Mucosa of descending colon (tissue), 3 donors: Measurements from ENCODE around the gene DAAM2. TPM values are rescaled to one million over a fixed set of nuclear protein-coding genes. Genes with fewer than 3 reads are reported as not detected.
A peak's percentile ranks its signal among the peaks of the same experiment; 100 is the strongest.

Experiments used
- ATAC-seq: fragments of 200-7000 bp; cut with Tn5 transposase; one replicate; pipeline ENCODE4 v1.9.1; 2020; ENCODE audit warnings: mild to moderate bottlenecking, moderate library complexity
- DNase-seq, 3 donors: peaks; one replicate each; pipeline ENCODE4 v3.0.0-alpha.2; 2020
- H3K36me3 ChIP-seq: fragments of 200-600 bp; one replicate; pipeline ENCODE4 v1.8.0; 2021; ENCODE audit warnings: low read depth, mild to moderate bottlenecking
- H3K4me1 ChIP-seq: fragments of 200-600 bp; one replicate; pipeline ENCODE4 v1.8.0; 2021; ENCODE audit warnings: low read depth, mild to moderate bottlenecking
- H3K4me3 ChIP-seq: fragments of 200-600 bp; one replicate; pipeline ENCODE4 v1.8.0; 2021; ENCODE audit warnings: mild to moderate bottlenecking
- H3K9me3 ChIP-seq: fragments of 200-600 bp; one replicate; pipeline ENCODE4 v1.8.0; 2021; ENCODE audit warnings: mild to moderate bottlenecking
- intact Hi-C, 2 donors: fragments of 100-400 bp; cut with DNase I in 1 of 2; cut with micrococcal nuclease in 1 of 2; formaldehyde crosslinking; loops; one replicate each; pipeline versions ENCODE4 v1.11.0 to v1.11.1; 2022; cut with DNase I, micrococcal nuclease
- total RNA-seq, 3 donors: library from RNA; stranded (reverse); fragmentation: NEBNext Ultra II Directional in 2 of 3; extraction: Animal tissue kit (Norgen Biotek cat#: 25700) in 2 of 3; gene quantifications; one replicate each; pipeline versions ENCODE4 v1.2.1 to v1.2.4, GENCODE V29; 2021 to 2023
- TF ChIP-seq, protein P1 (sequence below): fragments of 200-600 bp; IDR thresholded peaks from one replicate; pipeline ENCODE4 v1.8.0; 2022; ENCODE audit warnings: antibody characterized with exemption, mild to moderate bottlenecking
- donor health status: DM: no; HTN: no; CAD: no; lungs with moderate emphysema.
- donor health status: DM: no; HTN: no; CAD: no.
- donor health status: DM: no; HTN: yes; CAD: no.

DAAM2 gene
- total RNA-seq, 3 donors from 2014 or later: 6.1 to 27.8 (median 9.1) TPM

DNA sequence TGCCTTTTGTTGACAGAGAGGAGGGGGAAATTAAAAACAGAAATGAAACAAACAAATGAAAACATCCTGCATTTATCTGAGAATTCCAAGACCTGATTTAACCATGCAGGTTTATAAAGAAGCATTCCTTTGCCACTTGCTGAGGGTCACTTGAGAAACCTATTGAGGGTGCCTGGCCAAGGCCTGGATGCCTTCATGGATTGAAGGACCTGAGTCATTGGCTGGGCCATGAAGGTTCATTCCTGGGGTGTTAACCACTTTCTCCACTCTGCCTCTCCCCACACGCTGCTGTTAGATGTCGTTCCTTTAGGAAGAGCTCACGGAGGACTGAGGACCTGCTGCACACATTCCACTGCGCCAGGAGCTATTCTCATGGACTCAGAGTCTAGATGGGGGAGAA lies 49.7 kb downstream of the DAAM2 start:
- ATAC-seq: no peak
- no peak for DNase-seq
- TF ChIP-seq, protein P1, sequence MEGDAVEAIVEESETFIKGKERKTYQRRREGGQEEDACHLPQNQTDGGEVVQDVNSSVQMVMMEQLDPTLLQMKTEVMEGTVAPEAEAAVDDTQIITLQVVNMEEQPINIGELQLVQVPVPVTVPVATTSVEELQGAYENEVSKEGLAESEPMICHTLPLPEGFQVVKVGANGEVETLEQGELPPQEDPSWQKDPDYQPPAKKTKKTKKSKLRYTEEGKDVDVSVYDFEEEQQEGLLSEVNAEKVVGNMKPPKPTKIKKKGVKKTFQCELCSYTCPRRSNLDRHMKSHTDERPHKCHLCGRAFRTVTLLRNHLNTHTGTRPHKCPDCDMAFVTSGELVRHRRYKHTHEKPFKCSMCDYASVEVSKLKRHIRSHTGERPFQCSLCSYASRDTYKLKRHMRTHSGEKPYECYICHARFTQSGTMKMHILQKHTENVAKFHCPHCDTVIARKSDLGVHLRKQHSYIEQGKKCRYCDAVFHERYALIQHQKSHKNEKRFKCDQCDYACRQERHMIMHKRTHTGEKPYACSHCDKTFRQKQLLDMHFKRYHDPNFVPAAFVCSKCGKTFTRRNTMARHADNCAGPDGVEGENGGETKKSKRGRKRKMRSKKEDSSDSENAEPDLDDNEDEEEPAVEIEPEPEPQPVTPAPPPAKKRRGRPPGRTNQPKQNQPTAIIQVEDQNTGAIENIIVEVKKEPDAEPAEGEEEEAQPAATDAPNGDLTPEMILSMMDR: no peak
- Histone ChIP-seq H3K36me3 (no peaks in the 10 kb centered on the region), H3K4me1 (no peaks in the 10 kb centered on the region), H3K4me3 (no peak overlapping the region), H3K9me3 (no peaks in the 10 kb centered on the region)
- intact Hi-C loops: no loop called here

DNA sequence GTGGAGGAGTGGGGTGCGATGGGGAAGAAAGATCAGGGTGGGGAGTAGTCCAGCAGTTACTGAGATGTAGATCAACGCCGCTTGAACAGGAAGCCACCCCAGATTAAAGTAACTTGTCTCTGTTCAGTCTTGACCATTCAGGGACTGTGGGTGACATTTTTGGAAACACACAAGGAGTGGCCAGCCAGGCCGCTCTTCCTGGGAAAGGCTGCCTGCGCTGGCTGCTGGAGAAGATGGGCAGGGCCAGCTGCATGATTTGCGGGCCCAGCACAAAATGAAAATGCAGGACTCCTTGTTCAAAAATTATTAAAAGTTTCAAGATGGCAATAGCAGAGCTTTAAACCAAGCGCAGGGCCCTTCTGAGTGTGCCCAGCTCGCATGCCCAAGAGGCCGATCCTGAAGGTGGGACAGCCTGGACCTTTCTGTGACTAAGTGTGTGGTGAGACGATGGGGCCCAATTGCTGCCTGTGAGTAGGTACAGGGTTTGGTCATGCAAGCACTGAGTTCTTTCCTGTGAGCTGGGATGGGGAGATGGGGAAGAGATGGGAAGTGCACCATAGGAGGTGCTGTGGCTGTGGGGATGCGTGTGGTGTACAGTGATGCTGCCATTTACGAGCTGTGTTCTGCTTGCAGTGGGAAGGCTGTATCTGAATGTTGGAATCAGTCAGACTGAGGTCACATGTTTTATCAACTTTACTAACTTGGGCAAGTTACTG lies 51.3 kb downstream of the DAAM2 start:
- no peak overlapping the region for H3K4me3 ChIP-seq
- no peaks in the 10 kb centered on the region for H3K9me3 ChIP-seq
- intact Hi-C loops: no loop called here
- no peaks in the 10 kb centered on the region for H3K36me3 ChIP-seq
- ATAC-seq: no peak
- TF ChIP-seq, protein P1: no peak
- no peak for DNase-seq
- no peaks in the 10 kb centered on the region for H3K4me1 ChIP-seq

DNA sequence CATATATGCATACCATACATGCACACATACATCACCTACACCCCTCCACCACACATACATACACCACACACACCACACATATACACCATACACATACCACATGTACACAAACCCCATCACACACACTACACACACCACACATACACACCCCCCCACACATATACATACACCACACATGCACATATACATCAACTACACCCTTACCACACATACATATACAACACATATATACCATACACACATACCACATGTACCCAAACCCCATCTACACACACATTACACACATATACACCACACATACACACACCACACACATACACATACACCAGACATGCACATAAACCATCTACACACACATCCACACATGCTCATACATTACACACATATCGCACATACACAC lies 52.7 kb downstream of the DAAM2 start:
- intact Hi-C loops: no loop called here
- Histone ChIP-seq H3K4me1 (no peaks in the 10 kb centered on the region), H3K9me3 (no peaks in the 10 kb centered on the region), H3K36me3 (no peaks in the 10 kb centered on the region), H3K4me3 (no peak overlapping the region)
- TF ChIP-seq, protein P1: no peak
- ATAC-seq (no peak), DNase-seq (no peak)

DNA sequence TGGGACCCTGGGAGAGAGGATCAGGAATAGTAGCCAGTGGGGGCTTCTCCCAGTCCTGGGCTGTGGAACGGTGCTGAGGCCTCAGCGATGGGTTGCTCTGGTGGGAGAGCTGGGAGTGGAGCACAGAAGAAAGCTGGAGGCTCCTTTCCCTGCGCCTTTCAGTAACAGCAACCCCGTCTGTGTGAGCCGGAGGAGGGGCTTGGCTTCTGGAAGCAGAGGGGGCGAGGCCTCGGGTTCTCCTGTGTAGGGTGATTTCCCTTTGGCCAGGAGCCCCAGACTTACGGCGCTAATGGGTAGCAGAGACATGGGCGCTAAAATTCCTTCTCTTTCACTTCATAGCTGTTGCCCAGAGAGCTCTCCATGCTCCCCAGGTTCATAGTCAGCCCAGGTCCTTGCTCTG lies 55.0 kb downstream of the DAAM2 start:
- no peak overlapping the region for H3K4me3 ChIP-seq
- intact Hi-C loops: no loop called here

DNA sequence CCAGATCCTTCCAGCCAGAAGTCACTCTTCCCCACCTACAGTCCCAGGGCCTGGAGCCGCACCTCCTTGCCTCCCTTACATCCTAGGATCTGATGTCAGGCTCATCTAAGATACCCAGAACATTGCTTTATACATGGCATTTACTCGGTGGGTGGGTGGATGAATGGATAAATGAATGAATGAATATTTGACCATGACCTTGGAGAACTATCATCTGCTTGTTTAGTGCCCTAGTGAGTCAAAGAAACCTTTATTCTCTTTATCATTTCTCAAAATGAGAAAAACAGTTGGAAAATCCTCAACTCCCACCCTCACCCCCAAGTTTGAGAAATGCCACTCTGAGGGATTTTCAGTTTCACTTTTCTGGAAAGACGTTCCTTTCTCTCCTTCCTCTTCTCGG lies 56.0 kb downstream of the DAAM2 start:
- intact Hi-C loops: no loop called here
- TF ChIP-seq, protein P1: no peak
- no peaks in the 10 kb centered on the region for H3K36me3 ChIP-seq
- no peak for DNase-seq
- H3K4me3 ChIP-seq: no peak overlapping the region
- H3K4me1 ChIP-seq: no peaks in the 10 kb centered on the region
- ATAC-seq: no peak
- no peaks in the 10 kb centered on the region for H3K9me3 ChIP-seq

More for the DNA sequence above, 55.0 kb downstream of the DAAM2 start:
- TF ChIP-seq, protein P1: no peak
- H3K4me1 ChIP-seq: no peaks in the 10 kb centered on the region
- no peaks in the 10 kb centered on the region for H3K36me3 ChIP-seq
- ATAC-seq: no peak
- DNase-seq: peak in 1 of 3 donors; percentile 7
- H3K9me3 ChIP-seq: no peaks in the 10 kb centered on the region
